HG03378 (cell line): ENCODE data around the gene GIMD1.
"Not testable (repeated sequence)": the region's sequence is repeated elsewhere in the genome, so short reads cannot be mapped to it uniquely, and the experiment has no call there.

Source experiments
- ATAC-seq: cut with Tn5 transposase; IDR thresholded peaks from one replicate; pipeline ENCODE4 v1.9.1; 2021; ENCODE audit warnings: mild to moderate bottlenecking, moderate library complexity; ENCODE audit not compliant: unreplicated experiment

GIMD1 gene

DNA sequence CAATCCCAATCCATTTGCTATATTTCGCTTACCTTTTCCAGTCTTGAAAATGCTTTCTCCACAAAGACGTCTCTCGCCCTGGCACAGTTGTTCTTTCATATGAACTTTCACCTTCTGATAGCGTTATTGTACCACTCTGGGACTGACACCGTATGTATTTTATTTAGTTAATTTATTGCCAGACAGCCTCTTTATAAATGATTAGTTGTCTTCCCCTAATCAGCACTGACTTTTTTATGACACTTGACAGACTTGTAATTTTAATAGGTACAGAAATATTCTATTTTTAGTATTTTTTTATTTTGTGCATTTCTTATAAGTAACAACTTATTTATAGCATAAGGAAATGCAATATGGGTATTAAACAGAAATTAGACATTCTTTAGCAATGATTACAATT is at the start of gene GIMD1:
TSS of gene GIMD1 (minus strand) at position 101 of the 400 bp plus-strand sequence. CDS start 1,343 bp downstream, outside the sequence.
- no peak for ATAC-seq

GRCh38 chr4:106414366-106414765 is 45.8 kb upstream of the GIMD1 start:
- no peak for ATAC-seq

GRCh38 chr4:106409901-106410889 is 41.6 kb upstream of the GIMD1 start:
- ATAC-seq: no peak

GRCh38 chr4:106408004-106408403 is 39.4 kb upstream of the GIMD1 start:
- ATAC-seq: not testable (repeated sequence)

DNA sequence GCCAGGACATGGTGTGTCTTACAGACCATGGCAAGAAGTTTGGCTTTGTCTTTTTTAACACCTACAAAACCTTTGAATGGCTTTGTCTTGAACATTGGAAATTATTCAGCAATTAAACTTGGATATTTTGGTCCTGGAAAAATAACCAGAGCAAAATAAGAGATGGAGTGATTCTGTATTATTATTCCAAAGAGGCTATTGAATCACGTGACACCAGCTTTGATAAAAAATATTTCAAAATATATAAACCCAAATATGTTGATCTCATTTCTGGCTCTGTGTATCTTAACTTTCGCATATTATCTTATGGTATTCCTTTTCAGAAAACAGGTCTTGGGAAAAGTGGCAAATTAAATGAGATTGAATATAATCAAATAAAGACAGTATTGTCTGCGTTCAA is 32.6 kb upstream of the GIMD1 start:
- no peak for ATAC-seq

GRCh38 chr4:106398898-106399297 is 30.3 kb upstream of the GIMD1 start:
- not testable (repeated sequence) for ATAC-seq

- ATAC-seq: no peak
Observed at GRCh38 chr4:106395582-106395981, 27.0 kb upstream of the GIMD1 start.

DNA sequence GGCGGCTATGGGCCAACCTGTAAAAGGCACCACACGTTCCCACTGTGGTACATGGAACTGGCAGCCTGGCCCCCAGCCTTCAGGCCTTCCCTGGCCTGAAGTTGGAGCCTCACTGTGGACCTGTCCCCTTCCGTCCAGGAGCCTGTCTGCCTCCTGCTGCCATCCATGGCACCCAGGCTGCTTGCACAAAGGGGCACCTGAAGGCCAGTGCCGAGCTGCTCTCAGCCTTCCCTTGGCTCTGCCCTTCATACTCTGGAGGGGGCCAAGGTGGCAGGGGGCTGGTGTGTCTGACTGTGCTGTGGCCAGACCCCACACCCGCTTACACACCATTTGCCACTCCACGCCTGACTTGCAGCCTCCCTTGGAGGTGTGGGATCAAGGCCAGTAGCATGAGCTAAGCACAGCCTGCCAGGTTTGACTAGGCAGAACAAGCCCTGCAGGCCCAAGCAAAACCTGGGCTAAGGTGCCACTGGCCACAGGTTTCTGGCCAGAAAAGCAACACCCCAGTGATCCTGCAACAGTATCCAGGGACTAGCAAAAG is 17.3 kb upstream of the GIMD1 start:
- ATAC-seq: no peak

DNA sequence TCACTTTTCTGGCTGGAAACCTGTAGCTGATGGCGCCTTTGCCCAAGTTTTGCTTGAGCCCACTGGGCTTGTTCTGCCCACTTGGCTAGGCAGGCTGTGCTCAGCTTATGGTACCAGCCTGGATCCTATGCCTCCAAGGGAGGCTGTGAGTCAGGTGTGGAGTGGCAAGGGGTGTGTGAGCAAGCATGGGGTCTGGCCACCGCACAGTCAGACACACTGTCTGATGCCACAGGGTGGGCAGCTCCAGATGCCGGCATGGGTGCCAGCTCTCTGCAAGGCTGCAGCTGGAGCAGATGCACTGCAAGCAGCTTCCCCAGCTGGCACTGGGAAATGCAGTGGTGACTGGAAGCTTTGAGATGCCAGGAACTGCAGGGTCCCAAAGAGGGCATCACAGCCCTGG is 16.3 kb upstream of the GIMD1 start:
- no peak for ATAC-seq

GRCh38 chr4:106380179-106380578 is 11.6 kb upstream of the GIMD1 start:
- no peak for ATAC-seq

DNA sequence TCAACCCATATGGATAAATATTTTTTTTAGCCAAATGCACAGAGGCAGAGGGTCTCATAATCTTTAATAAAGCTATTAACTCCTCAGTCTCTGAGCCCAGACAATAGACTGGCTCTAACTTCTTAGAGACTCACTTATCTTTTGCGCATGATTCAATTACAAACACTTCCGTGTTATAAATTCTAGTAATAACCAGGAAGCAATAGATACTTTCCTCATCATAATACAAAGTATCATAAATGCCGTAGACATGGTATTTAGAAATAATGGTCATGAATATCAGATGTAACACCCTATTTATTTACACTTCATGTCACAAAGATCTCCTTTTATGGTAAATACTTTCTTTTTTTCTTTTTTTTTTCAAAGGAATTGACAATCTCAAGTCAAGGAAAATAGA is 4.4 kb upstream of the GIMD1 start:
- ATAC-seq: no peak

DNA sequence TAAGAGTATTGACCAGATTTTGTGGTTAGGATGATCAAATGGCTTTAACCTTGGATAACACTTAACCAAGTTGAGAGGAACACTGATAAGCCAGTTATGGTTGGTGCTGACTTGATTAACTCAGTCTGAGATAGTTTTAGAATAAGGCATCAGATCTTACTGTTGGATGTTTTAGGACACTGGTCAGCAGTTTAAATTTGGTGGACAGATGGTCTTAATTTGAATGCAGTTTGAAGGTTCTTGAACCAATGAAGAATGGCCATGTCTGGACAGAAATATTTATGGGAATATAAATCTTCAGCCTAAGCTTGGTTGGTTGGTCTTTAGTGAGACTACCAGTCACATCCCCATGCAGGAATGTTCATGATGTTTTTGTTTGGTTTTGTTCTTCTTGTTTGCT is 2.6 kb upstream of the GIMD1 start:
- no peak for ATAC-seq

GRCh38 chr4:106370214-106370613 is 1.6 kb upstream of the GIMD1 start:
- ATAC-seq: no peak

DNA sequence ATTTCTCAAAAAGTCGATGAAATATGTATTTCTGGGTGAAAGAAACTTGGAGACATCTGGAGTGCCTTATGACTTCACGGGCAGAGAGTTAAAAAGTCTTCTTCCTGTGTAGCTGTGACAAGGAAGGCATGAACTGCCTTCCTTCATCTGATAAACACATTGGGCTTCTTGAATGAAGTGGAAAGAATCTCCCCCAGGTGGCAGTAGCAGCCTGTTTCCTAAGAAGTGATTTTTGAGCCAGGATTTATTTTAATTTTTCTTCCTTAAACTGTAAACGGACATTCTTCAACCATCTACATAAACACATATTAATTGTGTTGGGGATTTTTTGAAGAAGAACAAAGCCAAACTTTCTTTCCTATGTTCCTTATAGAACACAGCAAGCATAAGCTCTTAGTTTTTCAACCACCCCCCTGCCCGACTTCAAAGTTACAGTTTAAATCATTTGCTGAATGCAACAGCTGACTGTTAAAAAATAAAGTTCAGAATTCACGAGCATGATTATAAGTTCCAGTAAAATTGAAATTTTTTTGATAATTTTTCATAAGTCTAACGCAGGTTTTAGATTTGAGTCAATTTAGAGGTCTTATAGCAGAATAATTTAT is 980 bp upstream of the GIMD1 start:
- ATAC-seq: peak; percentile 89

DNA sequence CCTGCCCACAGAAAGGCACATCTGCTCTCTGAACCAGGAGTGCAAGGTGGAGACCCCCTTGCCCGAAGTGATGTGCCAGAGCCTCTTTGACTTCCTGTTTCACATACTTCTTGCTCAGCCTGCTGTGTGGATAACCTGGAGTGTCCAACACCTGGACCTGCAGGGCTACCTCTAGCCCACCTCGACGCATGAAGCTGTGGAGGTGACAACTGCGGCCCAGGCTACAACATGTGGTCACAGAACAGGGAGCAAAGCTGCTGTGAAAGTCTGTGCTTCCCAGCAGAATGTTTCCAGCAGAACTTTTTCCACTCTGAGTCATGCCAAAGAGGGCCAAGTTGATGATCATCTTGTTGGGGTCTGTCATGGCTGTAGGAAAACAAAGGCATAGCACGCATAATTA is 1.5 kb downstream of the GIMD1 start:
- no peak for ATAC-seq

- no peak for ATAC-seq
Observed at GRCh38 chr4:106366026-106366425, 2.6 kb downstream of the GIMD1 start.

DNA sequence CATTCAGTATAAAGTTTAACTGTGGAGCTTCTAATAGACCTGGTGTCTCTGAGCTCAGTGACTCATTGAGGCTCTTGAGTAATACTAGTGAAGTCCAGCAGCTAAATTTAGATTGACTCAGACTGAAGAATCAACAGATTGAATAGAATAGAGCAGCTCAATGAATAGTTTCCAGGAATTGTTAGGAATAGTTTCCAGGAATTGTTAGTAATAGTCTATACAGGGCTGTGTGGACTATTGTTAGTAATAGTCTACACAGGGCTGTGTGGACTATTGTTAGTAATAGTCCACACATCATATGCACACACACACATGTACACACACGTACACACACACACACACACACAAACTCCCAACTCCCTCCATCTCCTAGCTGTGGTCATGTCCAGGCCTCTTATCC is 3.0 kb downstream of the GIMD1 start:
- ATAC-seq: no peak

GRCh38 chr4:106364282-106364681 is 4.3 kb downstream of the GIMD1 start:
- ATAC-seq: no peak

GRCh38 chr4:106362086-106362825 is 6.3 kb downstream of the GIMD1 start:
- no peak for ATAC-seq

- no peak for ATAC-seq
Observed at GRCh38 chr4:106358899-106359298, 9.7 kb downstream of the GIMD1 start.

DNA sequence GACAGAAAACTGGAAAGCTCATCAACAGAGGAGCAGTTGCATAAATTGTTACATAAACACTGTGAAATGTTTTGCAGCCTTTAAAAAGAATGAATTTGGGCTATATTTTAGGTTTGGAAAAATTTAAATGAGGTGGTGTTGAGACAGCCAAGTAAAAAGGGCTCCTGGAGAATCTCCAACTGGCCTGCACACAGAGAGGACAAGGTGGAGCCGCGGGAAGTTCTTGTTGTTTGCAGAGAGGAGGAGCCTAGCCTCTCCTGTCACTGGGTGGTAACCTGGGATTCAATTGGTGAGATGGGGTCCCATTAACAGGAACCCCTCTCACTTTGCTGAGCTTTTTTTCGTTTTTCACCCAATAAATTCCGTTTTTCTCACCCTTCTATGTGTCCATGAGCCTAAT is 13.4 kb downstream of the GIMD1 start:
- no peak for ATAC-seq
